ENCODE results near the gene CAGE1.
"Not testable (repeated sequence)": the region's sequence is repeated elsewhere in the genome, so short reads cannot be mapped to it uniquely, and the experiment has no call there.

Gene CAGE1

GRCh38 chr6:7334685-7335084, 54.9 kb downstream of the CAGE1 start:
- no peak for DNase-seq

GRCh38 chr6:7332090-7332745, 57.3 kb downstream of the CAGE1 start:
- no peak for DNase-seq

GRCh38 chr6:7331452-7331851, 58.1 kb downstream of the CAGE1 start:
- no peak for DNase-seq

GRCh38 chr6:7328243-7328642, 61.3 kb downstream of the CAGE1 start:
- DNase-seq: no peak

GRCh38 chr6:7325750-7326149, 63.8 kb downstream of the CAGE1 start:
- no peak for DNase-seq

- no peak for DNase-seq
Measured at GRCh38 chr6:7324520-7324919, 65.0 kb downstream of the CAGE1 start.

GRCh38 chr6:7323074-7323473, 66.5 kb downstream of the CAGE1 start:
- no peak for DNase-seq

GRCh38 chr6:7321866-7322265, 67.7 kb downstream of the CAGE1 start:
- not testable (repeated sequence) for DNase-seq

- DNase-seq: not testable (repeated sequence)
Measured at GRCh38 chr6:7319406-7319805, 70.1 kb downstream of the CAGE1 start.

- no peak for DNase-seq
Measured at GRCh38 chr6:7317538-7317937, 72.0 kb downstream of the CAGE1 start.

- DNase-seq: no peak
Measured at GRCh38 chr6:7316658-7317533, 72.6 kb downstream of the CAGE1 start.

GRCh38 chr6:7315948-7316365, 73.6 kb downstream of the CAGE1 start:
- no peak for DNase-seq

- not testable (repeated sequence) for DNase-seq
Measured at GRCh38 chr6:7315087-7315947, 74.2 kb downstream of the CAGE1 start.

- no peak for DNase-seq
Measured at GRCh38 chr6:7314414-7314813, 75.1 kb downstream of the CAGE1 start.

- no peak for DNase-seq
Measured at GRCh38 chr6:7313505-7314165, 75.9 kb downstream of the CAGE1 start.

GRCh38 chr6:7312616-7313504, 76.7 kb downstream of the CAGE1 start, which contains the start of gene SSR1:
Gene SSR1, minus strand, starts transcription at chr6:7313199. Its CDS starts 79 bp downstream, at chr6:7313120.
- peak; percentile 92 to 98 for DNase-seq

GRCh38 chr6:7311917-7312615, 77.5 kb downstream of the CAGE1 start:
- DNase-seq: no peak

GRCh38 chr6:7311176-7311575, 78.4 kb downstream of the CAGE1 start:
- DNase-seq: no peak

GRCh38 chr6:7309050-7309449, 80.5 kb downstream of the CAGE1 start:
- DNase-seq: no peak

- DNase-seq: no peak
Measured at GRCh38 chr6:7307533-7307932, 82.0 kb downstream of the CAGE1 start.

GRCh38 chr6:7304821-7305220, 84.7 kb downstream of the CAGE1 start:
- no peak for DNase-seq

All from NCI-H526 (cell line).